Measurements from ENCODE around the gene COMT.
"Not testable (repeated sequence)": the region's sequence is repeated elsewhere in the genome, so short reads cannot be mapped to it uniquely, and the experiment has no call there.

COMT gene

DNA sequence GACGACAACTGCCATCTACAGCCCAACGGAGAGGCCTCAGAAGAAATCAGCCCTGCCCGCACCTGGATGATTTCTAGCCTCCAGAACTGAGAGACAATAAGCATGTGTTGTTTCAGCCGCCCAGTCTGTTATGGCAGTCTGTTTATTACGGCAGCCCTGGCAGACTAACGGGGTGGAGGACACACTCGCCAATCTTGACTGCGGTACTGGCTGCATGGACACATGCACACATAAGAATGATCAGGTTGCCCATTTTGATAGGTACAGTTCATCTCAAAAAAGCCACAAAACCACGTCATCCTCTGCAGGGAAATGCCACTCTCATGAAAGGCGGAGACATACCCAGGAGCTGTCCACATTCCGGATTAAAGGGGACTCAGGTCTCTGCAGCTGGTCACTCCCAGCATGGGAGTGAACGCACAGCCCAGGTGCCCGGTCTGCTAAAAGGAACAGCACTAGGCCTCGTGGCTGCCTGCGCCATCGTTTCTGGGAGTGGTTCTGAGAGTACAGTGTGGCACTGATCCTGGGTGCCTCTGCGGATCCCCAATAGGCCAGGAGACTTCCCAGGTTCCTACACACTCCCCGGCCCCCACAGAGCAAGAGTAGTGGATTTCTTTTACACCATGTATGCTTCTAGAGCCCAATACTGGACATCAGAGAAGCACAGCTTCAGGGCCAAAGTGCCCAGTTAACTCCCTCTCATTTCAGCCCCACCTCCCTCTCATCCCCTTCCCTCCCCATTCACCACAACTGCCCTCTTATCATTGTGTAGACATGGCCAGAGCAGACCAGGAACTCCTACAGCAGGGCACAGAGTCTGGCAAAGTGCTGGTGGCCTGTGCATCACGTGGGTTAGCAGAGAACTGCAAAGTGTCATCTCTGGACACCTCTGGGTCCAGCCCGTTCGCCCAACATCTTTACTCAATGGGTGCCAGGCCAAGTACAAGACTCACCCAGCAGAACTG lies 11.7 kb upstream of the COMT start:
- DNase-seq, result no peak

- DNase-seq, result no peak
Observed at GRCh38 chr22:19930551-19931486, 10.8 kb upstream of the COMT start.

DNA sequence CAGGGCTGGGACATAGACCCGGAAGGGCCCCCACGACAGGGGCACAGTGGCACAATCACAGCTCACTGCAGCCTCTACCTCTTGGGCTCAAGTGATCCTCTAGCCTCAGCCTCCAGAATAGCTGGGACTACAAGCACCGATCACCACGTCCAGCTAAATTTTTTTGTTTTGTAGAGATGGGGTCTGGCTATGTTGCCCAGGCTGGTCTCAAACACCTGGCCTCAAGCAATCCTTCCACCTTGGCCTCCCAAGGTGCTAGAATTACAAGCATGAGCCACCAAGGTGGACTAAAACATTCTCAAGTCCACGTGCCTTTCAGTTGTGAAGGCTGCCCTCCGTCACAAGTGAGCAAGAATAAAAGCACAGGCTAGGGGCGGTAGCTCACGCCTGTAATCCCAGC lies 10.1 kb upstream of the COMT start:
- DNase-seq, result no peak

GRCh38 chr22:19932367-19933206 lies 9.0 kb upstream of the COMT start:
- peak; percentile 77 for DNase-seq

DNA sequence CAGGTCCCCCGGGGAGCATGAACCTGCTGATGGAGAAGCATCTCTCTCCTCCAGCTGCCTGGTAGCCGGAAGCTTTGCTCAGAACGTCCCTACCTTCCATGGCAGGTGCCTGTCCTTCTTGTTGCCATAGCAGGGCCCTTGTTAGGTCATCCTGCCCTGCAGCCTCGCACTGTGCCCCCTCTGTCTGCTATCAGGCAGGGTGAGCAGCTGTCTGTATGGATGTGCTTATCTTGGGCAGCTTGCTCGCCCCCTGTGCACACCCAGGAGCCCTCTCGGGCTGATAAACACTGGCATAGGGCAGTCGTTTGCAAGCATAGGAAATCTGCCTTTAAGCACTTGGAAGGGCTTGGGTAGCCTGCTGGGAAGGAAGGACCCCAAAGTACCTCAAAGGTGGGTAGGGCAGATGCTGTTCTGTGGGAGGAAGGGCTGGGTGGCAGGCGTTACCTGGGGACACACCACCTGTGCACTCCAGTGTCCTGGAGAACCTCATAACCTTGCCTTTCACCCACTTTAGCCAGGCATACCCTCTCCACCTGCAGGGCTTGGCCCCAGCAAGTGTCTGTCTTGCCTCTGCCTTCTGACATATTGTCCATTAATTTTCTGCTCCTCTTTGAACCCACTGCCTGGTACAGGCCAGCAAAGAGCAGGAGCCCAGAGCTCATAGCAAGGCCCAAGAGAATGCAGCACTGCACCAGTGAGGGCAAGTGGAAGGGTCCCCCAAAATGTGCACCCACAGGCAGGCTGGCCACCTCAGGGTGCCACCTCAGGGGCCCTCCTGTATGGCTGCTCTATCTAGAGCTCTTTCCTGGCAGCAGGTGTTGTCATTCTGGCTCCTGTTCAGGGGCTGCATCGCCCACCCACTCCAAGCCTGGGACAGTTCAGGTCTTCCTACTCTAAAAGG lies 8.0 kb upstream of the COMT start:
- DNase-seq, result peak; percentile 59

DNA sequence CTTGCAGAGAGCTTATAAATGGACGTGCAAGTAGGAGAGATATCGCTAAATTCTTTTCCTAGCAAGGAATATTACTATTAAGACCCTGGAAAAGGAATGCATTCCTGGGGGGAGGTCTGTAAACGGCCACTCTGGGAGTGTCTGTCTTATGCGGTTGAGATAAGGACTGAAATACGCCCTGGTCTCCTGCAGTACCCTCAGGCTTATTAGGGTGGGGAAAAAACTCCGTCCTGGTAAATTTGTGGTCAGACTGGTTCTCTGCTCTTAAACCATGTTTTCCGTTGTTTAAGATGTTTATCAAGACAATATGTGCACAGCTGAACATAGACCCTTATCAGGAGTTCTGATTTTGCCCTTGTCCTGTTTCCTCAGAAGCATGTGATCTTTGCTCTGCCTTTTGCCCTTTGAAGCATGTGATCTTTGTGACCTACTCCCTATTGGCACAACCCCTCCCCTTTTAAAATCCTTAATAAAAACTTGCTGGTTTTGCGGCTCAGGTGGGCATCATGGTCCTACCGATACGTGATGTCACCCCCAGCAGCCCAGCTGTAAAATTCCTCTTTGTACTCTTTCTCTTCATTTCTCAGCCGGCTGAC lies 6.4 kb upstream of the COMT start:
- DNase-seq, result not testable (repeated sequence)

GRCh38 chr22:19936513-19936912 lies 5.1 kb upstream of the COMT start:
- no peak for DNase-seq

- no peak for DNase-seq
Observed at GRCh38 chr22:19937616-19938473, 3.7 kb upstream of the COMT start.

DNA sequence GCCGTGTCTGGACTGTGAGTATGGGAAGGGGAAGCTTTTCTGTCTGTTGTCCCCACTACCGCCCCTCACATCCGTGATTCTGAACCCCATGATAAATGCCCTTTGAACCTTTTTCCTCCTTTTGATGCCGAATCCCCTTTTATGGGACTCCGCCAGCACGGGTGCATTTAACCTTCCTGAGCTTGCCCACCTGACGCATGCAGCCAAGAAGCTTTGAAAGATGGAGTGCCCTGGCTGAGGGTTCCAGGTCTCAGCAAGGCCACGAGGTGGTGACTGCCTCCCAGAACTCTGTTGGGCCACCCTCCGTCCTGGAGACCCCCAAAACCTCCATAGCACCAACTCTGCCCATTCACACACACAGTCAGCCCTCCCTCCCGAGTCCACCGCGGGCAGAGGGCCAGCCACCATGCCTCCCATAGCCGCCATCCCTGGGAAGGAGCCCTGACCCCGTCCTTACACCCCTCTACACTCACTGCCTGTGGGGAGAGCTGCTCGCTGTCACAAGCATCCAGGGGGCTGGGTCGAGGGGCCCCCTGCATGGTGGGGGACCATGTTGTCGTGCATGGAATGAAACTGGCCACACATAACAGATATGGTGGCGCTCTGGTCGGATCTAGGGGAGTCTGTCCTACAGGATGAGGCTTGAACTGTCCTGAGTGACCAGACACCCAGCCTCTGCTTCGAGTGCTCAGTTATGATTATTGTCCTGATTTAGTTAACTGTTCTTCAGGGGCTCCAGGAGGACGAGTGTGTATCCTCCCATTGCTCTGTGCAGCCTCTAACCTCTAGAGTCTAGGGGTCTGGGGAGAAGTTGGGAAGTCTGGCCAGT lies 822 bp upstream of the COMT start:
- DNase-seq, result no peak

GRCh38 chr22:19942157-19943081 lies 847 bp downstream of the COMT start:
- DNase-seq, result no peak

GRCh38 chr22:19943082-19944026 lies 1.8 kb downstream of the COMT start:
- DNase-seq, result no peak

GRCh38 chr22:19948057-19948760 lies 6.6 kb downstream of the COMT start:
- DNase-seq, result no peak

GRCh38 chr22:19951346-19951745 lies 9.8 kb downstream of the COMT start:
- no peak for DNase-seq

DNA sequence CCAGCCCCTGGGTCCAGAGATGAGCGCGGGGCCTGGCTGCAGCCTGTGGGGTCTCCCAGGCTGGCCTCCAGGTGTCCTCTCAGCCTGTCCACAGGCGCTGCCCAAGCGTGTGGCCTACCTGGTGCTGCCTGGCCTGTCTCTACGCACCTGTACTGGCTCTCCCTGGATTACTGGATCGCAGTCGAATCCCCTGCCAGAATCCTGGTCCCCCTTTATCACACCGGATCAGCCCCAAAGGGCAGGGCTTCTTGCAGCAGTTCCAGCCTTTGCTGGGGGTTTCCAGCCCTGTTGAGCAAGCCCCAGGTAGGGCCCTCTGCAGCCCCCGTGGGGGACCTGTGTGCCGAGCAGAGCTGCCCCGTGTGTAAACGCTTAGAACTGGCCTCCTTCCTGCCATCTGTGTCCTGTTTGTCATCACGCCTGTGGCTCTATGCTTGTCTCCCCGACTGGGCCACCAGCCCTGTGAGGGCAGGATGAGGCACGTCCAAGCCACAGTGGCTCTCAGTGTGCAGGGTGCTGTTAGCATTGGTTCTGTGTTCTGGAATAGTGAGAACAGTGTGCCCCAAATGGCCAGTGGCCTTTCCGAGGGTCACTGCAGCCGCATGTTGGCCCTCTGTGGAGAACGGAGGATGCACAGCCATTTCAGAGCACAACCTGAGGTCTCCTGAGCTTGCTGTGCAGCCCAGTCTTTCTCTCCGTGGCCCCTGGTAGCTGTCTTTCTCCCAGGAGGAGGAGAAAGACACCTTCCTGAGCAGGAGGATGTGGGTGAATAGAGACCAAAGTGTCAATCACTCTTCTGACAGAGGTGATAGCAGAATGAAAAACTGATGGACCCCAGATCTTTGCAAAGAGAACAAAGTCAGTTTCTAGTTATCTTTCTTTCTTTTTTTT lies 13.9 kb downstream of the COMT start:
- no peak for DNase-seq

DNA sequence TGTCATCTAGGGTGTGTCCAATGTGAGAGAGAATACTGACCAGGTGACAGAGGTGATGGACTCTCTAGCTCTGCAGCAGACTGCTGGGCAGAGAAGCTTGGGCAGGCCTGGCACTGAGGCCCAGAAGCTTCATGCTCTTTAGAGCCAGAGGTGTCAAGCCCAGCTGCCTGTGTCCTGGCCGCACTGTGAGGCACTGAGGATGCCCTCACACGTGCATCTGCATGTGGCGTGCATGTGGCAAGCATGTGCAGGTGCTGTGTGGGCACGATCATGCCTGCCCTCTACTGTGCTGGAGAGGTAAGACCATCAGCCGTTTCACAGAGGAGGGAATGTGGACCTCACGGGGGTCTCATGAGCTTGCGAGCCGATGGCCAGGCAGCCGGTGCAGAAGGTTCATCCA lies 15.9 kb downstream of the COMT start:
- no peak for DNase-seq
